ENCODE data around the gene ARHGAP8.

DNA sequence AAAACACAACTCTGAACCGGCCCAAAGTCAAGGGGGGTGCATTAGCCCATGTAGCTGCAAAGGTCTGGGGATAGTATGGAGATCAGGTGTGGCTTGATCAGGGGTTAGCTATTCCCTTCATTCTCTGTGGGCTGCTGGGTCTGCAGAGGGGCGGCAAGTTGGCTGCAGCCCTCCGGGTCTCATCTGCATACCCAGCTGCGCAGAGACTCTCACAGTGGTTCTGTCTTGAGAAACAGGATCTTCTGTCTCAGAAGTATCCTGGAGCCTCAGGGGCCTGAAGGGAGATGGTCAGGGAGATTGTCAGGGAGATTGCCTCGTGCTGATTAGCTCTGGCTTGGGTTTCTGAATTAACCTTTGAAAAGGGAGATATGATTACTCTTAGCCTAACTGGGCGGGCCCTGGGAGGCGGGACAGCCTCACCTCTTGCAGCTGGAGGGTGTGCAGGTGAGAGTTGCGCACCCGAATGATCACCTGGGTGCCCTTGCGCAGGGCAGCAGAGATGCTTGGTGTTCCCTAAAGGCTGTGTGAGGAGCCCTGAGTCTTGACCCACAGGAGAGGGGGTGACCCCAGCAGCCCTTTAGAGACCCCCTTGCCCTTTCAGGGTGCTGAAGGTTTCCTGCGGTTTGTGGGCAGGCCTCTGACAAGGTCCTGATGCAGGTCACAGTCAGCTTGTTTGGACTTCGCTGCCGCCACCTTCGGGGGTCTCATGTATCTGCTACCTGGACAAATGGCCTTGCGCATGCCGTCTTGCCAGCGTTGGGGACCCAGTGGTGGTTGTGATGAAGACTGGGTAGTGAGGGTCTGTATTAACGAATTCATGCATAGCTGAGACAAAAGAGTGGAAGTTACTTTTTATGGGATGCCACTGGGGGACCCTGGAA is 7.3 kb downstream of the ARHGAP8 start:
- TF ChIP-seq, protein P1, sequence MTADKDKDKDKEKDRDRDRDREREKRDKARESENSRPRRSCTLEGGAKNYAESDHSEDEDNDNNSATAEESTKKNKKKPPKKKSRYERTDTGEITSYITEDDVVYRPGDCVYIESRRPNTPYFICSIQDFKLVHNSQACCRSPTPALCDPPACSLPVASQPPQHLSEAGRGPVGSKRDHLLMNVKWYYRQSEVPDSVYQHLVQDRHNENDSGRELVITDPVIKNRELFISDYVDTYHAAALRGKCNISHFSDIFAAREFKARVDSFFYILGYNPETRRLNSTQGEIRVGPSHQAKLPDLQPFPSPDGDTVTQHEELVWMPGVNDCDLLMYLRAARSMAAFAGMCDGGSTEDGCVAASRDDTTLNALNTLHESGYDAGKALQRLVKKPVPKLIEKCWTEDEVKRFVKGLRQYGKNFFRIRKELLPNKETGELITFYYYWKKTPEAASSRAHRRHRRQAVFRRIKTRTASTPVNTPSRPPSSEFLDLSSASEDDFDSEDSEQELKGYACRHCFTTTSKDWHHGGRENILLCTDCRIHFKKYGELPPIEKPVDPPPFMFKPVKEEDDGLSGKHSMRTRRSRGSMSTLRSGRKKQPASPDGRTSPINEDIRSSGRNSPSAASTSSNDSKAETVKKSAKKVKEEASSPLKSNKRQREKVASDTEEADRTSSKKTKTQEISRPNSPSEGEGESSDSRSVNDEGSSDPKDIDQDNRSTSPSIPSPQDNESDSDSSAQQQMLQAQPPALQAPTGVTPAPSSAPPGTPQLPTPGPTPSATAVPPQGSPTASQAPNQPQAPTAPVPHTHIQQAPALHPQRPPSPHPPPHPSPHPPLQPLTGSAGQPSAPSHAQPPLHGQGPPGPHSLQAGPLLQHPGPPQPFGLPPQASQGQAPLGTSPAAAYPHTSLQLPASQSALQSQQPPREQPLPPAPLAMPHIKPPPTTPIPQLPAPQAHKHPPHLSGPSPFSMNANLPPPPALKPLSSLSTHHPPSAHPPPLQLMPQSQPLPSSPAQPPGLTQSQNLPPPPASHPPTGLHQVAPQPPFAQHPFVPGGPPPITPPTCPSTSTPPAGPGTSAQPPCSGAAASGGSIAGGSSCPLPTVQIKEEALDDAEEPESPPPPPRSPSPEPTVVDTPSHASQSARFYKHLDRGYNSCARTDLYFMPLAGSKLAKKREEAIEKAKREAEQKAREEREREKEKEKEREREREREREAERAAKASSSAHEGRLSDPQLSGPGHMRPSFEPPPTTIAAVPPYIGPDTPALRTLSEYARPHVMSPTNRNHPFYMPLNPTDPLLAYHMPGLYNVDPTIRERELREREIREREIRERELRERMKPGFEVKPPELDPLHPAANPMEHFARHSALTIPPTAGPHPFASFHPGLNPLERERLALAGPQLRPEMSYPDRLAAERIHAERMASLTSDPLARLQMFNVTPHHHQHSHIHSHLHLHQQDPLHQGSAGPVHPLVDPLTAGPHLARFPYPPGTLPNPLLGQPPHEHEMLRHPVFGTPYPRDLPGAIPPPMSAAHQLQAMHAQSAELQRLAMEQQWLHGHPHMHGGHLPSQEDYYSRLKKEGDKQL (CRISPR knock-in tag; IDR thresholded peaks at IDR 0.05; ENCODE audit: low read depth) = no peak
- TF ChIP-seq SP1 (IDR thresholded peaks at IDR 0.05) (no peak), SP1 (CRISPR knock-in tag; IDR thresholded peaks at IDR 0.05) (no peak), KDM5B (CRISPR knock-in tag; IDR thresholded peaks at IDR 0.05; ENCODE audit: borderline replicate concordance) (no peak), POLR2AphosphoS5 (IDR thresholded peaks at IDR 0.05; ENCODE audit: low read depth, low read length) (no peak), SIN3A (IDR thresholded peaks at IDR 0.05; ENCODE audit: borderline replicate concordance, low read depth, low read length) (no peak), MEF2D (CRISPR knock-in tag; IDR thresholded peaks at IDR 0.05) (no peak), KDM1A (CRISPR knock-in tag; IDR thresholded peaks at IDR 0.05) (no peak), CREB1 (IDR thresholded peaks at IDR 0.05) (no peak), CREB1 (CRISPR knock-in tag; IDR thresholded peaks at IDR 0.05) (no peak), SKI (IDR thresholded peaks at IDR 0.05; ENCODE audit: partially characterized antibody) (no peak), TMF1 (CRISPR knock-in tag; IDR thresholded peaks at IDR 0.05; ENCODE audit: low read depth) (no peak), TGIF2 (CRISPR knock-in tag; IDR thresholded peaks at IDR 0.05) (no peak)
- TF ChIP-seq, protein P2, sequence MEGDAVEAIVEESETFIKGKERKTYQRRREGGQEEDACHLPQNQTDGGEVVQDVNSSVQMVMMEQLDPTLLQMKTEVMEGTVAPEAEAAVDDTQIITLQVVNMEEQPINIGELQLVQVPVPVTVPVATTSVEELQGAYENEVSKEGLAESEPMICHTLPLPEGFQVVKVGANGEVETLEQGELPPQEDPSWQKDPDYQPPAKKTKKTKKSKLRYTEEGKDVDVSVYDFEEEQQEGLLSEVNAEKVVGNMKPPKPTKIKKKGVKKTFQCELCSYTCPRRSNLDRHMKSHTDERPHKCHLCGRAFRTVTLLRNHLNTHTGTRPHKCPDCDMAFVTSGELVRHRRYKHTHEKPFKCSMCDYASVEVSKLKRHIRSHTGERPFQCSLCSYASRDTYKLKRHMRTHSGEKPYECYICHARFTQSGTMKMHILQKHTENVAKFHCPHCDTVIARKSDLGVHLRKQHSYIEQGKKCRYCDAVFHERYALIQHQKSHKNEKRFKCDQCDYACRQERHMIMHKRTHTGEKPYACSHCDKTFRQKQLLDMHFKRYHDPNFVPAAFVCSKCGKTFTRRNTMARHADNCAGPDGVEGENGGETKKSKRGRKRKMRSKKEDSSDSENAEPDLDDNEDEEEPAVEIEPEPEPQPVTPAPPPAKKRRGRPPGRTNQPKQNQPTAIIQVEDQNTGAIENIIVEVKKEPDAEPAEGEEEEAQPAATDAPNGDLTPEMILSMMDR (CRISPR knock-in tag; IDR thresholded peaks at IDR 0.05) = no peak
- TF ChIP-seq, protein P3, sequence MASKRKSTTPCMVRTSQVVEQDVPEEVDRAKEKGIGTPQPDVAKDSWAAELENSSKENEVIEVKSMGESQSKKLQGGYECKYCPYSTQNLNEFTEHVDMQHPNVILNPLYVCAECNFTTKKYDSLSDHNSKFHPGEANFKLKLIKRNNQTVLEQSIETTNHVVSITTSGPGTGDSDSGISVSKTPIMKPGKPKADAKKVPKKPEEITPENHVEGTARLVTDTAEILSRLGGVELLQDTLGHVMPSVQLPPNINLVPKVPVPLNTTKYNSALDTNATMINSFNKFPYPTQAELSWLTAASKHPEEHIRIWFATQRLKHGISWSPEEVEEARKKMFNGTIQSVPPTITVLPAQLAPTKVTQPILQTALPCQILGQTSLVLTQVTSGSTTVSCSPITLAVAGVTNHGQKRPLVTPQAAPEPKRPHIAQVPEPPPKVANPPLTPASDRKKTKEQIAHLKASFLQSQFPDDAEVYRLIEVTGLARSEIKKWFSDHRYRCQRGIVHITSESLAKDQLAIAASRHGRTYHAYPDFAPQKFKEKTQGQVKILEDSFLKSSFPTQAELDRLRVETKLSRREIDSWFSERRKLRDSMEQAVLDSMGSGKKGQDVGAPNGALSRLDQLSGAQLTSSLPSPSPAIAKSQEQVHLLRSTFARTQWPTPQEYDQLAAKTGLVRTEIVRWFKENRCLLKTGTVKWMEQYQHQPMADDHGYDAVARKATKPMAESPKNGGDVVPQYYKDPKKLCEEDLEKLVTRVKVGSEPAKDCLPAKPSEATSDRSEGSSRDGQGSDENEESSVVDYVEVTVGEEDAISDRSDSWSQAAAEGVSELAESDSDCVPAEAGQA (IDR thresholded peaks at IDR 0.05; ENCODE audit: low read depth) = no peak
- TF ChIP-seq, protein P3 (CRISPR knock-in tag; IDR thresholded peaks at IDR 0.05; ENCODE audit: borderline replicate concordance) = no peak
- TF ChIP-seq, protein P4, sequence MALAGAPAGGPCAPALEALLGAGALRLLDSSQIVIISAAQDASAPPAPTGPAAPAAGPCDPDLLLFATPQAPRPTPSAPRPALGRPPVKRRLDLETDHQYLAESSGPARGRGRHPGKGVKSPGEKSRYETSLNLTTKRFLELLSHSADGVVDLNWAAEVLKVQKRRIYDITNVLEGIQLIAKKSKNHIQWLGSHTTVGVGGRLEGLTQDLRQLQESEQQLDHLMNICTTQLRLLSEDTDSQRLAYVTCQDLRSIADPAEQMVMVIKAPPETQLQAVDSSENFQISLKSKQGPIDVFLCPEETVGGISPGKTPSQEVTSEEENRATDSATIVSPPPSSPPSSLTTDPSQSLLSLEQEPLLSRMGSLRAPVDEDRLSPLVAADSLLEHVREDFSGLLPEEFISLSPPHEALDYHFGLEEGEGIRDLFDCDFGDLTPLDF (CRISPR knock-in tag; IDR thresholded peaks at IDR 0.05) = no peak
